Measurements from ENCODE around the gene LRRC30. TPM values are rescaled to one million over a fixed set of nuclear protein-coding genes. Genes with fewer than 3 reads are reported as not detected.
A peak's percentile ranks its signal among the peaks of the same experiment; 100 is the strongest.

LRRC30 gene
- total RNA-seq, 4 donors from 2014 or later: 2.1 to 6.2 (median 5.0) TPM

- no peak for DNase-seq
- Histone ChIP-seq H3K9me3 (no peaks in the 10 kb centered on the region), H3K27me3 (no peaks in the 10 kb centered on the region), H3K36me3 (no peaks in the 10 kb centered on the region), H3K4me3 (no peak overlapping the region), H3K27ac (peak overlapping the region; percentile 79 to 86 (median 82)), H3K4me1 (peaks cover 40 to 44% of the 10 kb centered on the region in 2 donors)
- intact Hi-C loops (cut with DNase I; ENCODE audit: low total_unique reads) (loop anchor here (2.0 to 5.0 kb wide), 2 partner anchors 18 to 33 kb away; no protein-coding TSS in a partner anchor), in situ Hi-C loops (cut with MboI; ENCODE audit: low sequenced_read_pairs in 4 of 4) (loop anchor here in 1 of 4 donors (25.0 kb wide), 1 partner anchor 1132 kb away; no protein-coding TSS in a partner anchor)
- TF ChIP-seq CTCF (IDR thresholded peaks at IDR 0.05 in 4 of 5, conservative IDR thresholded peaks at IDR 0.05 in 1 of 5): no peak
- TF ChIP-seq POLR2A (IDR thresholded peaks at IDR 0.05): no peak
- peak; percentile 13 to 18 for ATAC-seq
These were observed 24.2 kb downstream of the LRRC30 start for GRCh38 chr18:7255054-7255453.

- intact Hi-C loops (cut with DNase I; ENCODE audit: low total_unique reads) (loop anchor here (2.0 to 5.0 kb wide), 2 partner anchors 19 to 33 kb away; no protein-coding TSS in a partner anchor), in situ Hi-C loops (cut with MboI; ENCODE audit: low sequenced_read_pairs in 4 of 4) (loop anchor here in 1 of 4 donors (25.0 kb wide), 1 partner anchor 1132 kb away; no protein-coding TSS in a partner anchor)
- Histone ChIP-seq H3K4me3 (no peak overlapping the region), H3K27me3 (no peaks in the 10 kb centered on the region), H3K9me3 (no peaks in the 10 kb centered on the region), H3K27ac (peak overlapping the region; percentile 79 to 86 (median 82)), H3K36me3 (no peaks in the 10 kb centered on the region), H3K4me1 (peaks cover 43 to 47% of the 10 kb centered on the region in 2 donors)
- ATAC-seq (no peak), DNase-seq (no peak)
- TF ChIP-seq CTCF (IDR thresholded peaks at IDR 0.05 in 4 of 5, conservative IDR thresholded peaks at IDR 0.05 in 1 of 5) (no peak), POLR2A (IDR thresholded peaks at IDR 0.05) (no peak)
These were observed 24.8 kb downstream of the LRRC30 start for GRCh38 chr18:7255643-7256042.

- no peak for TF ChIP-seq CTCF (IDR thresholded peaks at IDR 0.05 in 4 of 5, conservative IDR thresholded peaks at IDR 0.05 in 1 of 5)
- no peak for TF ChIP-seq POLR2A (IDR thresholded peaks at IDR 0.05)
- H3K27ac ChIP-seq: peak overlapping the region; percentile 79 to 86 (median 82)
- peak overlapping the region in 3 of 4 donors; percentile 9 to 33 (median 25) for H3K4me3 ChIP-seq
- ATAC-seq (peak in 1 of 2 donors; percentile 25), DNase-seq (no peak)
- intact Hi-C loops (cut with DNase I; ENCODE audit: low total_unique reads) (loop anchor here (5.0 kb wide), 1 partner anchor 35 kb away; no protein-coding TSS in a partner anchor), in situ Hi-C loops (cut with MboI; ENCODE audit: low sequenced_read_pairs in 4 of 4) (loop anchor here in 1 of 4 donors (25.0 kb wide), 1 partner anchor 1130 kb away; no protein-coding TSS in a partner anchor)
- H3K4me1 ChIP-seq: peaks cover 43 to 46% of the 10 kb centered on the region in 2 donors
- no peaks in the 10 kb centered on the region for H3K36me3 ChIP-seq
- no peaks in the 10 kb centered on the region for H3K9me3 ChIP-seq
- H3K27me3 ChIP-seq: no peaks in the 10 kb centered on the region
These were observed 25.9 kb downstream of the LRRC30 start for GRCh38 chr18:7256618-7257425.

- peak overlapping the region; percentile 79 to 86 (median 82) for H3K27ac ChIP-seq
- H3K4me1 ChIP-seq: peaks cover 39 to 41% of the 10 kb centered on the region in 2 donors
- H3K36me3 ChIP-seq: no peaks in the 10 kb centered on the region
- in situ Hi-C loops (cut with MboI; ENCODE audit: low sequenced_read_pairs in 4 of 4) (loop anchor here in 1 of 4 donors (25.0 kb wide), 1 partner anchor 1130 kb away; no protein-coding TSS in a partner anchor), intact Hi-C loops (cut with DNase I; ENCODE audit: low total_unique reads) (loop anchor here (5.0 kb wide), 1 partner anchor 35 kb away; no protein-coding TSS in a partner anchor)
- TF ChIP-seq POLR2A (IDR thresholded peaks at IDR 0.05): peak in 1 of 2 donors; percentile 24
- no peak for TF ChIP-seq CTCF (IDR thresholded peaks at IDR 0.05 in 4 of 5, conservative IDR thresholded peaks at IDR 0.05 in 1 of 5)
- peak; percentile 58 to 73 for ATAC-seq
- H3K4me3 ChIP-seq: peak overlapping the region in 2 of 4 donors; percentile 25 to 33
- no peak for DNase-seq
- H3K9me3 ChIP-seq: no peaks in the 10 kb centered on the region
- H3K27me3 ChIP-seq: no peaks in the 10 kb centered on the region
These were observed 26.5 kb downstream of the LRRC30 start for GRCh38 chr18:7257426-7257740.
